H1 (cell line): ENCODE measurements around the gene RPS3. TPM values are rescaled to one million over a fixed set of nuclear protein-coding genes. Genes with fewer than 3 reads are reported as not detected.

Experiments used
- ATF3 ChIP-seq: IDR thresholded peaks from 2 replicates; pipeline ENCODE4 v1.6.1; 2011; ENCODE audit warnings: low read depth, mild to moderate bottlenecking, low read length; ENCODE audit not compliant: insufficient read depth
- CBX8 ChIP-seq: fragments of 300-800, 300-1000 bp; sonication (generic); IDR thresholded peaks from 2 replicates; pipeline ENCODE4 v1.7.1; 2016; ENCODE audit warnings: low read depth, low read length, borderline replicate concordance
- FOSL1 ChIP-seq: IDR thresholded peaks from 2 replicates; pipeline ENCODE4 v1.6.1; 2011; ENCODE audit warnings: mild to moderate bottlenecking, low read depth, low read length, moderate library complexity; ENCODE audit not compliant: insufficient read depth
- NRF1 ChIP-seq: IDR thresholded peaks from 2 replicates; pipeline ENCODE4 v1.6.1; 2011; ENCODE audit warnings: mild to moderate bottlenecking, low read depth, low read length, improper control_type of control experiment
- PHF8 ChIP-seq: fragments of 200-600 bp; sonication (generic); conservative IDR thresholded peaks from 2 replicates; pipeline ENCODE4 v1.7.1; 2012; ENCODE audit warnings: low read depth, mild to moderate bottlenecking, inconsistent platforms, low read length, moderate library complexity
- SP4 ChIP-seq: IDR thresholded peaks from 2 replicates; pipeline ENCODE4 v1.6.1; 2012; ENCODE audit warnings: low read length, inconsistent platforms
- SUZ12 ChIP-seq: fragments of 200-600 bp; sonication (generic); IDR thresholded peaks from 2 replicates; pipeline ENCODE4 v1.6.1; 2012; ENCODE audit warnings: mild to moderate bottlenecking, inconsistent platforms, low read length, moderate library complexity, mixed read lengths
- TAF1 ChIP-seq: IDR thresholded peaks from 2 replicates; pipeline ENCODE4 v1.6.1; 2011; ENCODE audit warnings: mild to moderate bottlenecking, low read depth, low read length
- TEAD4 ChIP-seq: IDR thresholded peaks from 2 replicates; pipeline ENCODE4 v1.6.1; 2012; ENCODE audit warnings: low read depth, low read length, inconsistent platforms, mixed read lengths
- YY1 ChIP-seq: IDR thresholded peaks from 2 replicates; pipeline ENCODE4 v1.6.1; 2011; ENCODE audit warnings: low read depth, mild to moderate bottlenecking, low read length
- polyA plus RNA-seq, 7 experiments: library from polyadenylated mRNA; depleted of rRNA in 3 of 7; stranded (reverse) in 5 of 7; unstranded in 2 of 7; fragments of >200 nt in 5 of 7; fragments of 200-250 nt in 2 of 7; gene quantifications; 1 replicate in 5 of 7; 2 replicates in 1 of 7; 4 replicates in 1 of 7; pipeline versions ENCODE4 v1.2.1 to v1.2.3, GENCODE V29; 2011 to 2013; ENCODE audit warnings: missing spikeins in 2 of 7, mixed read lengths in 2 of 7
- total RNA-seq: library from RNA; stranded (reverse); fragmentation: NEBNext Ultra II Directional; extraction: Animal tissue kit (Norgen Biotek cat#: 25700); gene quantifications from 2 replicates; pipeline ENCODE4 v1.2.1, GENCODE V29; 2021

Gene RPS3
- total and polyA plus RNA-seq, 2 of the 8 experiments (the other 6 are each of a cell fraction or from before 2014, with no cell fraction given): 3,813 to 4,194 TPM

GRCh38 chr11:75399344-75400145 lies at the start of gene RPS3 (continued):
- TF ChIP-seq FOSL1 (0 out of 2 replicates have a peak, but pooled peaks have one; percentile 10), ATF3 (peak; percentile 70; the same call in 1 of the 2 replicates), TAF1 (peak; percentile 100), TEAD4 (no peak), YY1 (peak; percentile 90), PHF8 (peak; percentile 97), SP4 (no peak), CBX8 (no peak), NRF1 (no peak), SUZ12 (no peak)
